Activated T-helper 1 cell treated with anti-CD3 and anti-CD28 coated beads, Interleukin-12 subunit alpha, Interleukin-12 subunit beta, Interleukin-2, Interleukin-4 antibody, amounts not matched to agents 30 ng/mL and 10 ng/mL and 1 ng/mL, durations not matched to agents 14 hours and 24 hours and 36 hours (primary cell): ENCODE data around the gene TRIM72. TPM values are rescaled to one million over a fixed set of nuclear protein-coding genes. Genes with fewer than 3 reads are reported as not detected.

Experiments
- DNase-seq: peaks from one replicate; pipeline ENCODE4 v3.0.0; 2021; ENCODE audit warnings: low spot score
- H3K27ac Mint-ChIP-seq: one replicate; pipeline ENCODE4 v1.8.0; 2021; ENCODE audit warnings: mild to moderate bottlenecking, mixed read lengths
- H3K27me3 Mint-ChIP-seq: one replicate; pipeline ENCODE4 v1.8.0; 2022; ENCODE audit warnings: mild to moderate bottlenecking, moderate library complexity, mixed read lengths; ENCODE audit not compliant: insufficient read depth
- H3K36me3 Mint-ChIP-seq: one replicate; pipeline ENCODE4 v1.8.0; 2021; ENCODE audit warnings: low read depth, mixed read lengths
- H3K4me1 Mint-ChIP-seq: one replicate; pipeline ENCODE4 v1.8.0; 2021; ENCODE audit warnings: low read depth, mixed read lengths
- H3K4me3 Mint-ChIP-seq: one replicate; pipeline ENCODE4 v1.8.0; 2021; ENCODE audit warnings: mild to moderate bottlenecking, moderate library complexity, mixed read lengths
- H3K9me3 Mint-ChIP-seq: one replicate; pipeline ENCODE4 v1.8.0; 2021; ENCODE audit warnings: mixed read lengths
- intact Hi-C: fragments of 100-400 bp; cut with micrococcal nuclease; formaldehyde crosslinking; loops from one replicate; pipeline ENCODE4 v1.15.1; 2024
- total RNA-seq: library from RNA; stranded (reverse); gene quantifications from 2 replicates; pipeline ENCODE4 v1.2.3, GENCODE V29; 2022

TRIM72 gene
- total RNA-seq, 1 donor from 2014 or later: 0.10 TPM

DNA sequence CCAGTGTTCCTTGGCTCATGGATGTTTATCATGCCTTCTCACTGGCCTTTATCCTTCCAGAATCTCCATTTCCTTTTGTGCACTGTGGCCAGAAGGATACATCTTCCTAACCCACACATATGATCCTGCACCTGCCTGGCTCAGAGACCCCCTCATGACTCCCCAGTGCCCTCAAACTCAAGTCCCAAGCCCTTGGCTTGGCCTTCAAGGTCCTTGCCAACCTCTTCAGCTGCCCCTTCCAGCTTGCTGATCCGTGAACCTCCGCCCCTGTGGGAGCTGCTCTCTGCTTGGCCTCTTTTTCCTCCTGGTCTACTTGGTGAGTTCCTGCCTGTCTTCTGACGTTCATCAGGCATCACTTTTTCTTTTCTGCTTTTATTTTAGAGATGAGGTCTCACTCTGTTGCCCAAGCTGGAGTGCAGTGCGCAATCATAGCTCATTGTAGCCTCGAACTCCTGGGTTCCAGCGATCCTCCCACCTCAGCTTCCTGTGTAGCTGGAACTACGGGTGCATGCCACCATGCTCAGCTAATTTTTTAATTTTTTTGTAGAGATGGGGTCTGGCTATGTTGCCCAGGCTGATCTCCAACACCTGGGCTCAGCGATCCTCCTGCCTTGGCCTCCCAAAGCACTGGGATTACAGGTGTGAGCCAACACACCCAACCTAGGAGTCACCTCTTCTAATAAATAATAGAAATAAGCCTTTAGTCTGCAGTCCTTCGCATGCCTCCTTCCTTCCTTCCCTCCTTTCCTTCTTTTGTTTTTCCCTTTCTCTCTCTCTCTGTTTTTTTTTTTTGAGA lies 8.8 kb upstream of the TRIM72 start:
- Mint-ChIP-seq H3K4me3 (peak overlapping the region; percentile 23), H3K27me3 (peaks cover 5% of the 10 kb centered on the region), H3K27ac (no peak overlapping the region), H3K9me3 (no peaks in the 10 kb centered on the region), H3K4me1 (peaks cover 32% of the 10 kb centered on the region), H3K36me3 (peaks cover 8% of the 10 kb centered on the region)
- no peak for DNase-seq
- intact Hi-C loops: loop anchor here (5.0 kb wide), 2 partner anchors 152 to 662 kb away; partner anchors contain the start of gene ITGAX

DNA sequence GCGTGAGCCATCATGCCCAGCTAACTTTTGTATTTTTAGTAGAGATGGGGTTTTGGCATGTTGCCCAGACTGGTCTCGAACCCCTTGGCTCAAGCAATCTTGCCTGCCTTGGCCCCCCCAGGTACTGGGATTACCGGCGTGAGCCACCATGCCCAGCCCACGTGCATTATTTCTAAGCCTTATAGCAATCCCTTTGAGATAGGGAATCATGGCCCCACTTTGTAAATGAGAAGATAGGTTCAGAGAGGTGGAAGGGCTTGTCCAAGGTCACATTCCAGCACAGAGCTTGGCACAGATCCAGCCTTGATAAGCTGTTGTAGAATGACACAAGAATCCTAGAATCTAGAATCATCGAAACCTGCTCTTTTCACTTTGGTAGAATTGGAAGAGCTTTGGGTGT lies 7.1 kb upstream of the TRIM72 start:
- no peak for DNase-seq
- Mint-ChIP-seq H3K36me3 (peaks cover 3% of the 10 kb centered on the region), H3K27ac (no peak overlapping the region), H3K9me3 (no peaks in the 10 kb centered on the region), H3K4me3 (no peak overlapping the region), H3K27me3 (peaks cover 5% of the 10 kb centered on the region), H3K4me1 (peaks cover 24% of the 10 kb centered on the region)
- intact Hi-C loops: no loop called here

DNA sequence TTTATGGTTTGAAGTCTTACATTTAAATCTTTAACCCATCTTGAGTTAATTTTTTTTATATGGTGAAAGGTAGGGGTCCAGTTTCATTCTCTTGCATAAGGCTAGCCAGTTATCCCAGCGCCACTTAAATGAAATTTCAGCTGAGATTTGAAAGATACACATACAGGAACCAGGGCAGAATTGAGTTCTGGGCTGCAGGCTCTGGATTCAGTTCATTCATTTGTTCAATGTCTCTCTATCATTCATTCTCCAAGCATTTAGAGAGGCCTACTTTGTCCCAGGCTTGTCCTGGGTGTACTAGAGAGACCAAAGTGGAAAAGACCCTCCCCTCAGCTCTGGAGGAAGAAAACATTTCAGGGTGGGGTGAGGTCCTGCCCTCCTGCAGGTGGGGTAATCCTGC lies 577 bp upstream of the TRIM72 start:
- DNase-seq: no peak
- peaks cover 24% of the 10 kb centered on the region for H3K27me3 Mint-ChIP-seq
- intact Hi-C loops: no loop called here
- no peak overlapping the region for H3K4me3 Mint-ChIP-seq
- peaks cover 2% of the 10 kb centered on the region for H3K36me3 Mint-ChIP-seq
- H3K4me1 Mint-ChIP-seq: peaks cover 23% of the 10 kb centered on the region
- no peak overlapping the region for H3K27ac Mint-ChIP-seq
- H3K9me3 Mint-ChIP-seq: no peaks in the 10 kb centered on the region

DNA sequence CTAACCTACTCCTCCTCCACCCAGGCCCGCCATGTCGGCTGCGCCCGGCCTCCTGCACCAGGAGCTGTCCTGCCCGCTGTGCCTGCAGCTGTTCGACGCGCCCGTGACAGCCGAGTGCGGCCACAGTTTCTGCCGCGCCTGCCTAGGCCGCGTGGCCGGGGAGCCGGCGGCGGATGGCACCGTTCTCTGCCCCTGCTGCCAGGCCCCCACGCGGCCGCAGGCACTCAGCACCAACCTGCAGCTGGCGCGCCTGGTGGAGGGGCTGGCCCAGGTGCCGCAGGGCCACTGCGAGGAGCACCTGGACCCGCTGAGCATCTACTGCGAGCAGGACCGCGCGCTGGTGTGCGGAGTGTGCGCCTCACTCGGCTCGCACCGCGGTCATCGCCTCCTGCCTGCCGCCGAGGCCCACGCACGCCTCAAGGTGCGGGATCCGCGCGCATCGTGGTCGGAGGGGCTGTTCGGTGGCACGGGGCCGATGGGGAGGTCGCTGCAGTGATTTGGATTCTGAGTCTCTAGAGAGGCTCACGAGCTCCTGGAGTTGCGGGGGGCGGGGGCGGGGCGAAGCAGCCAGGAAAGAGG lies 878 bp downstream of the TRIM72 start:
- DNase-seq: no peak
- Mint-ChIP-seq H3K4me1 (peaks cover 23% of the 10 kb centered on the region), H3K36me3 (peaks cover 2% of the 10 kb centered on the region), H3K27ac (no peak overlapping the region), H3K4me3 (peak overlapping the region; percentile 33), H3K27me3 (peaks cover 30% of the 10 kb centered on the region), H3K9me3 (no peaks in the 10 kb centered on the region)
- intact Hi-C loops: loop anchor here (5.0 kb wide), 2 partner anchors 118 to 228 kb away; partner anchors contain the start of gene ZNF843

DNA sequence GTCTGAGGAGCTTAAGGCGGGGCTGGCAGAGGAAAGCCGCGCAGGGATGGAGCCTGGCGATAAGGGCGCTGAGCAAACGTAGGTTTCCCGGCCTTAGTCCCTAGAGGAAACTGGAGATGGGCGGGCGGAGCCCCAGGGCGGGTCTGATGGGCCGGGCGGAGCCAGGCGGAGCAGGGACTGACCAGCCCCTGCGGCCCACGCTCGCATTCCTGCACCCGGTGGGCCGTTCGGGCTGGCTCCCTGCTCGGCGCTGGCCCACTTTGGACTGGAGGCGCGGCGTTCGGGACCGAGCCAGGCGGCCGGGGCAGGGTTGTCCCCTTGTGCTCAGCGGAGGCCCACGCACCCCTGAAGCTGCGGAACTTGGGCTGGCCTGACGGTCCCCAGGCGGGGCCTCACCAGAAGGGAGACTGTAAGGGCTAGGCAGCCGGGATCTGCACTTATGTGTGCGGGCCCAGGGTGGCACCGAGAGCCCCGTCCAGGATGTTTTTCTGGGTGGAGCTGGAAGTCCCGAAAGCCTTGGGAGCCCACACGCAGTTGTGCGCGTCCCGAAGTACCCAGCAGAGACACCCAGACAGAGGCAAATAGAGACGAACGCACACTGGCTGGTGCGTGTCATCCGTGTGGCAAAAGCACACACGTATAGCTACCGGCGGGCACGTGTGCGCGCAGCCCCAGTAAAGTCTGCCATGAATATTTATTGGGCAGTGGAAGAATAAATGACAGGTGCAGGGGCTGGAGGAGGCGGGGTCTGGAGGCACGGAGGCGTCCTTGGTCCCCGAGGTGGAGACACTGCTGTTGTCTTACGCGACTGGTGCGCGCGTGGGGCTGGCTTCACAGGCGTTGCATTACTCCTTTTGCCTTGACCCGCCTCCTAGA lies 1.6 kb downstream of the TRIM72 start:
- intact Hi-C loops: loop anchor here (2.0 to 5.0 kb wide), 3 partner anchors 15 to 227 kb away; partner anchors contain the start of gene ZNF843
- peaks cover 2% of the 10 kb centered on the region for H3K36me3 Mint-ChIP-seq
- no peaks in the 10 kb centered on the region for H3K9me3 Mint-ChIP-seq
- H3K4me3 Mint-ChIP-seq: peak overlapping the region; percentile 74
- peaks cover 23% of the 10 kb centered on the region for H3K4me1 Mint-ChIP-seq
- H3K27ac Mint-ChIP-seq: no peak overlapping the region
- DNase-seq: no peak
- H3K27me3 Mint-ChIP-seq: peaks cover 31% of the 10 kb centered on the region

DNA sequence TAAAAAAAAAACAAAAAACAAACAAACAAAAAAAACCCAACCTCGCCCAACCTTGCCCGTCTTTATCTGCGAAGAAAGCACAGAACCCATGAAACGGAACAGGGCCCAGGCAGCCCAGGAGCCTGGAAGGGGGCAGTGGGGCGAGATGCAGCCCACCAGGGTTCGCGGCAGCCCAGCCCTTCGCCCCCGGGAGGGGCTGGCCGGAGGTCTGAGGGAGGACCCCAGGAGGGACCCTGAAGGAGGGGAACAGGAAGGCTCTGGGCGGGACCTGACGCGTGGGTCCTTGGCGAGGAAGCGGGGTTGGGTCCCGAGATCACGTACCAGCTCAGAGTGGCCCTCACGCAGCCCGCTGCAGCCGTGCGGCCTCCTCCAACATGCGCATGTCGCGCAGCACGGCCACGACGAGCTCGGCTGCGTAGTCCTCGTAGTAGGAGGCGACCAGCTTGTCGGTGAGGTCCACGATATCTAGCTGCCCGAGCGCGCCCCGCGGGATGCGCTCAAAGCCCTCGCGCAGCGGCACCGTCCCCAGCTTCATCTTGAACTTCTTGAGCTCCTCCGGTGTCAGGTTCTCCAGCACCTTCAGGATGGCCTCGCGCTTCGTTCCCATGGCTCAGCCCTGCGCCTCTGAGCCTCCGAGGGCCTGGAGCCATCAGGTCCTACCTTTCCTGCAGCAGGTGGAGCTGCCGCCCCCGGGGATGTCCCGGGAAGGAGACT lies 2.7 kb downstream of the TRIM72 start, which contains the start of gene PYDC1:
TSS of gene PYDC1 (minus strand) at position 714 of the 714 bp plus-strand sequence. CDS start at position 607, 107 bp downstream.
- intact Hi-C loops: loop anchor here (2.0 to 5.0 kb wide), 3 partner anchors 16 to 226 kb away; partner anchors contain the start of gene ZNF843
- DNase-seq: no peak
- peaks cover 2% of the 10 kb centered on the region for H3K36me3 Mint-ChIP-seq
- H3K27ac Mint-ChIP-seq: no peak within 1 kb of the TSS
- peaks cover 20% of the 10 kb centered on the region for H3K4me1 Mint-ChIP-seq
- H3K9me3 Mint-ChIP-seq: no peaks in the 10 kb centered on the region
- peak within 1 kb of the TSS; percentile 74 for H3K4me3 Mint-ChIP-seq
- H3K27me3 Mint-ChIP-seq: peaks cover 41% of the 10 kb centered on the region

DNA sequence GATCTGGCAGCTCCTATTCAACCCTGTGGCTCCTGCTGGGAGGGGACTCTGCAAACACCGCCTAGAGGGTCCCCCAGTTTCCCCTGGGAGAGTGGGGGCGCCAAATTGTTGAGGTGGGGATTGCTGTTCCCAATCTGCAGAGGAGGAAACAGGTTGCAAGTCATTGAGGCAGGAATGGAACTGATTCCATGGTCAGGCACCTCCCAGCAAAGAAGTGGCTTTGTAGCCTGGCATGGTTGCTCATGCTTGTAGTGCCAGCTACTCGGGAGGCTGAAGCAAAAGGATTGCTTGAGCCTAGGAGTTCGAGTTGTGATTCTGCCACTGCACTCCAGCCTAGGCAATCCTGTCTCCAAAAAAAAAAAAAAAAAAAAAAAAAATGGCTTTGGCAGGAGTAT lies 3.2 kb downstream of the TRIM72 start:
- peaks cover 14% of the 10 kb centered on the region for H3K4me1 Mint-ChIP-seq
- intact Hi-C loops: loop anchor here (2.0 to 5.0 kb wide), 3 partner anchors 16 to 225 kb away; partner anchors contain the start of gene ZNF843
- DNase-seq: no peak
- H3K4me3 Mint-ChIP-seq: peak overlapping the region; percentile 62
- H3K27me3 Mint-ChIP-seq: peaks cover 46% of the 10 kb centered on the region
- H3K27ac Mint-ChIP-seq: no peak overlapping the region
- H3K9me3 Mint-ChIP-seq: no peaks in the 10 kb centered on the region
- H3K36me3 Mint-ChIP-seq: no peaks in the 10 kb centered on the region

DNA sequence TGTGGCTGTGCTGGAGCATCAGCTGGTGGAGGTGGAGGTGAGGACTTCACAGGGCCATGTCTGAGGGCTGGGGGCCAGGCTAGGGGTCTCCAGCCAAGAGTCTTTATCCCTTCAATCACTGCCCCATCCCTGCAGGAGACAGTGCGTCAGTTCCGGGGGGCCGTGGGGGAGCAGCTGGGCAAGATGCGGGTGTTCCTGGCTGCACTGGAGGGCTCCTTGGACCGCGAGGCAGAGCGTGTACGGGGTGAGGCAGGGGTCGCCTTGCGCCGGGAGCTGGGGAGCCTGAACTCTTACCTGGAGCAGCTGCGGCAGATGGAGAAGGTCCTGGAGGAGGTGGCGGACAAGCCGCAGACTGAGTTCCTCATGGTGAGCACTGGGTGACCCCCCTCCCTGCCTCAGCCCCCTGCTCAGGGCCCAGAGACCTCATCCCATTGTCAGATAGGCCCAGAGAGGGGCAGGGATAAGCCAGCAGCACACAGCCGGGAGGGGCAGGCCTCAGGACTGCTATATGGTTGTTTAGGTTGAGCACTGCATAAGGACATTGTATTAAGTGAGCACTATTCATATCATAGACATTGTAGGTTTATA lies 5.3 kb downstream of the TRIM72 start:
- intact Hi-C loops: loop anchor here (5.0 kb wide), 2 partner anchors 113 to 223 kb away; partner anchors contain the start of gene ZNF843
- Mint-ChIP-seq H3K27me3 (peaks cover 47% of the 10 kb centered on the region), H3K27ac (no peak overlapping the region)

DNA sequence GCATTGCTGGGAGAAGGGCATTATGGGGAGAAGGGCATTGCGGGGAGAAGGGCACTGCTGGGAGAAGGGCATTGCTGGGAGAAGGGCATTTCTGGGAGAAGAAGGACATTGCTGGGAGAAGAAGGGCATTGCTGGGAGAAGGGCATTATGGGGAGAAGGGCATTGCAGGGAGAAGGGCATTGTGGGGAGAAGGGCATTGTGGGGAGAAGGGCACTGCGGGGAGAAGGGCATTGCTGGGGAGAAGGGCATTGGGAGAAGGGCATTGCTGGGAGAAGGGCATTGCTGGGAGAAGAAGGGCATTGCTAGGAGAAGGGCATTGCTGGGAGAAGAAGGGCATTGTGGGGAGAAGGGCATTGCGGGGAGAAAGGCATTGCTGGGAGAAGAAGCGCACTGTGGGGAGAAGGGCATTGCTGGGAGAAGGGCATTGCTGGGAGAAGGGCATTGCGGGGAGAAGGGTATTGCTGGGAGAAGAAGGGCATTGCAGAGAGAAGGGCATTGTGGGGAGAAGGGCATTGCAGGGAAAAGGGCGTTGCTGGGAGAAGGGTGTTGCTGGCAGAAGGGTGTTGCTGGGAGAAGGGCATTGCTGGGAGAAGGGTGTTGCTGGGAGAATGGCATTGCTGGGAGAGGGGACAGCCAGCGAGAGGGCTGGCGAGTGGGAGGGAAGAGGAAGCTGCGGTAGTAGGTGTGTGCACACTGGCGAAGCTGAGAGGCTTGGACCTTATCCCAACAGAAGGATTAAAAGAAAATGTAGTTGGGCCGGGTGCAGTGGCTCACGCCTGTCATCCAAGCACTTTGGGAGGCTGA lies 7.6 kb downstream of the TRIM72 start:
- no peak for DNase-seq
- peaks cover 32% of the 10 kb centered on the region for H3K27me3 Mint-ChIP-seq
- no peaks in the 10 kb centered on the region for H3K36me3 Mint-ChIP-seq
- H3K4me1 Mint-ChIP-seq: peaks cover 5% of the 10 kb centered on the region
- intact Hi-C loops: no loop called here
- no peak overlapping the region for H3K4me3 Mint-ChIP-seq
- H3K9me3 Mint-ChIP-seq: no peaks in the 10 kb centered on the region
- H3K27ac Mint-ChIP-seq: no peak overlapping the region

More for the DNA sequence above, 5.3 kb downstream of the TRIM72 start:
- H3K4me1 Mint-ChIP-seq: peaks cover 14% of the 10 kb centered on the region
- no peak for DNase-seq
- no peak overlapping the region for H3K4me3 Mint-ChIP-seq
- H3K36me3 Mint-ChIP-seq: no peaks in the 10 kb centered on the region
- no peaks in the 10 kb centered on the region for H3K9me3 Mint-ChIP-seq

DNA sequence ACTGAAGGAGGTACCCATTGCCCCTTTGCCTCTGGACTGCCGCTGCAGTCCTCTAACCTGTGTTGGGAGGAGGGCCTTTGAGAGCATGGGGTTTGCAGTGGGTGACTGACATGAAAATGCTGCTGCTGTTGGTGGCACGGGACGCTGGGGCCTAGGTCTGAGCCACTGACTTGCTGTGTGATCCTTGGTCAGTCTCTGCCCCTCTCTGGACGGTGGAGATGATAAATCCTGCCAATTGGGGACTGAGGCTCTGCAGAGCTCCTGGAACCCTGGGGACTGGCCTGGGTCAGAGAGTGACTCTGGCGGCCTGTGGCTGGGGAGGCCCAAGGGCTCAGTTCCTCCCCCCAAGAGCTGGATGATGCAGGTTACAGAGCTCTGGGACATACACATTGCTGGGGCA lies 9.1 kb downstream of the TRIM72 start:
- no peak for DNase-seq
- Mint-ChIP-seq H3K27ac (no peak overlapping the region), H3K4me1 (no peaks in the 10 kb centered on the region), H3K27me3 (peaks cover 27% of the 10 kb centered on the region), H3K36me3 (no peaks in the 10 kb centered on the region), H3K4me3 (no peak overlapping the region), H3K9me3 (no peaks in the 10 kb centered on the region)
- intact Hi-C loops: no loop called here
